ENCODE results near the gene MYO3B. TPM values are rescaled to one million over a fixed set of nuclear protein-coding genes. Genes with fewer than 3 reads are reported as not detected.
"Not testable (repeated sequence)": the region's sequence is repeated elsewhere in the genome, so short reads cannot be mapped to it uniquely, and the experiment has no call there.

MYO3B gene
- total RNA-seq, 2 donors from 2014 or later = 2.0 to 4.7 TPM

- no peak overlapping the region for H3K4me3 ChIP-seq
- 85 to 95% methylated on average over 4 of the region's 4 CpGs for WGBS, 2 donors
- no peak for ATAC-seq
Observed at GRCh38 chr2:170535552-170535951, 357.6 kb downstream of the MYO3B start.

GRCh38 chr2:170544817-170545216 lies 366.9 kb downstream of the MYO3B start:
- H3K9me3 ChIP-seq = no peaks in the 10 kb centered on the region
- H3K27ac ChIP-seq = no peak overlapping the region
- no peak for ATAC-seq
- no peak for DNase-seq
- 91 to 95% methylated on average over 3 of the region's 3 CpGs for WGBS, 2 donors
- H3K36me3 ChIP-seq (replicated peaks in 1 of 2; ENCODE audit: insufficient read depth in 1 of 2, low read depth in 2 of 2) = no peaks in the 10 kb centered on the region
- no peaks in the 10 kb centered on the region for H3K4me1 ChIP-seq
- H3K27me3 ChIP-seq = no peaks in the 10 kb centered on the region
- TF ChIP-seq POLR2A (IDR thresholded peaks at IDR 0.05) (no peak), CTCF (IDR thresholded peaks at IDR 0.05) (no peak)
- intact Hi-C loops (cut with DNase I) = no loop called here
- H3K4me3 ChIP-seq = no peak overlapping the region

More at GRCh38 chr2:170535552-170535951, 357.6 kb downstream of the MYO3B start:
- no peak for TF ChIP-seq CTCF (IDR thresholded peaks at IDR 0.05)
- no peak for TF ChIP-seq POLR2A (IDR thresholded peaks at IDR 0.05)
- intact Hi-C loops (cut with DNase I) = no loop called here
- Histone ChIP-seq H3K4me1 (peaks cover 7% of the 10 kb centered on the region), H3K9me3 (no peaks in the 10 kb centered on the region), H3K27ac (no peak overlapping the region), H3K36me3 (replicated peaks in 1 of 2; ENCODE audit: insufficient read depth in 1 of 2, low read depth in 2 of 2) (no peaks in the 10 kb centered on the region), H3K27me3 (no peaks in the 10 kb centered on the region)
- DNase-seq = no peak

GRCh38 chr2:170548304-170548703 lies 370.4 kb downstream of the MYO3B start:
- intact Hi-C loops (cut with DNase I) = no loop called here
- peaks cover 0 to 11% (median 0%) of the 10 kb centered on the region in 3 donors for H3K9me3 ChIP-seq
- H3K27me3 ChIP-seq = no peaks in the 10 kb centered on the region
- no peak overlapping the region for H3K4me3 ChIP-seq
- no peaks in the 10 kb centered on the region for H3K36me3 ChIP-seq (replicated peaks in 1 of 2; ENCODE audit: insufficient read depth in 1 of 2, low read depth in 2 of 2)
- DNase-seq (no peak), ATAC-seq (no peak)
- no peaks in the 10 kb centered on the region for H3K4me1 ChIP-seq
- H3K27ac ChIP-seq = no peak overlapping the region
- 78 to 82% methylated on average over 2 of the region's 2 CpGs for WGBS, 2 donors
- TF ChIP-seq POLR2A (IDR thresholded peaks at IDR 0.05) (no peak), CTCF (IDR thresholded peaks at IDR 0.05) (no peak)

GRCh38 chr2:170550501-170550900 lies 372.6 kb downstream of the MYO3B start:
- intact Hi-C loops (cut with DNase I) = no loop called here
- no peaks in the 10 kb centered on the region for H3K36me3 ChIP-seq (replicated peaks in 1 of 2; ENCODE audit: insufficient read depth in 1 of 2, low read depth in 2 of 2)
- H3K27ac ChIP-seq = no peak overlapping the region
- TF ChIP-seq POLR2A (IDR thresholded peaks at IDR 0.05) (no peak), CTCF (IDR thresholded peaks at IDR 0.05) (no peak)
- H3K4me1 ChIP-seq = no peaks in the 10 kb centered on the region
- no peaks in the 10 kb centered on the region for H3K27me3 ChIP-seq
- DNase-seq (no peak), ATAC-seq (no peak)
- H3K4me3 ChIP-seq = no peak overlapping the region
- peaks cover 0 to 11% (median 0%) of the 10 kb centered on the region in 3 donors for H3K9me3 ChIP-seq
- WGBS, 2 donors = 73 to 79% methylated on average over 2 of the region's 2 CpGs

GRCh38 chr2:170551899-170552298 lies 374.0 kb downstream of the MYO3B start:
- H3K4me3 ChIP-seq = not testable (repeated sequence)

More at GRCh38 chr2:170551899-170552298, 374.0 kb downstream of the MYO3B start:
- H3K27ac ChIP-seq; DNase-seq; intact Hi-C loops (cut with DNase I); H3K27me3 ChIP-seq; ATAC-seq; H3K36me3 ChIP-seq (replicated peaks in 1 of 2; ENCODE audit: insufficient read depth in 1 of 2, low read depth in 2 of 2); H3K4me1 ChIP-seq: not testable (repeated sequence)
- peaks cover 0 to 11% (median 0%) of the 10 kb centered on the region in 3 donors for H3K9me3 ChIP-seq

Measured in body of pancreas (tissue), 4 donors.